Occipital lobe (tissue), 2 donors: ENCODE results near the gene SLC25A30. TPM values are rescaled to one million over a fixed set of nuclear protein-coding genes. Genes with fewer than 3 reads are reported as not detected.
"Not testable (repeated sequence)": the region's sequence is repeated elsewhere in the genome, so short reads cannot be mapped to it uniquely, and the experiment has no call there.

Source experiments
- DNase-seq: peaks from one replicate; lab custom pipeline; 2025; lab: John Stamatoyannopoulos, UW
- total RNA-seq: library from RNA; depleted of rRNA; stranded (reverse); fragments of >200 nt; gene quantifications from one replicate; pipeline ENCODE4 v1.2.3, GENCODE V29; 2014

SLC25A30 gene
- total RNA-seq, 1 donor from 2014 or later = 11.2 TPM

- DNase-seq = no peak
These were observed 14.7 kb upstream of the SLC25A30 start for GRCh38 chr13:45432737-45433380.

- not testable (repeated sequence) for DNase-seq
These were observed 8.1 kb upstream of the SLC25A30 start for GRCh38 chr13:45426056-45426841.

GRCh38 chr13:45422731-45423292, 4.6 kb upstream of the SLC25A30 start:
- DNase-seq = no peak

GRCh38 chr13:45419945-45420344, 1.8 kb upstream of the SLC25A30 start:
- no peak for DNase-seq

GRCh38 chr13:45419389-45419788, 1.2 kb upstream of the SLC25A30 start:
- DNase-seq = not testable (repeated sequence)

GRCh38 chr13:45416516-45417128, 1.6 kb downstream of the SLC25A30 start:
- DNase-seq = no peak

GRCh38 chr13:45415112-45415511, 3.1 kb downstream of the SLC25A30 start:
- no peak for DNase-seq

- DNase-seq = no peak
These were observed 4.3 kb downstream of the SLC25A30 start for GRCh38 chr13:45413826-45414307.

GRCh38 chr13:45412274-45413049, 5.7 kb downstream of the SLC25A30 start:
- DNase-seq = no peak

GRCh38 chr13:45411631-45412030, 6.5 kb downstream of the SLC25A30 start:
- no peak for DNase-seq

GRCh38 chr13:45411221-45411620, 7.0 kb downstream of the SLC25A30 start:
- DNase-seq = no peak

- DNase-seq = no peak
These were observed 7.7 kb downstream of the SLC25A30 start for GRCh38 chr13:45410466-45410865.

- DNase-seq = no peak
These were observed 8.2 kb downstream of the SLC25A30 start for GRCh38 chr13:45410001-45410400.

GRCh38 chr13:45406421-45406820, 11.8 kb downstream of the SLC25A30 start:
- DNase-seq = no peak

GRCh38 chr13:45403081-45403480, 15.1 kb downstream of the SLC25A30 start:
- DNase-seq = no peak

GRCh38 chr13:45402641-45403040, 15.5 kb downstream of the SLC25A30 start:
- no peak for DNase-seq

GRCh38 chr13:45401314-45401713, 16.9 kb downstream of the SLC25A30 start:
- no peak for DNase-seq

- DNase-seq = no peak
These were observed 19.3 kb downstream of the SLC25A30 start for GRCh38 chr13:45398877-45399276.

- DNase-seq = no peak
These were observed 21.6 kb downstream of the SLC25A30 start for GRCh38 chr13:45396533-45397095.

- peak; percentile 10 for DNase-seq
These were observed 24.1 kb downstream of the SLC25A30 start for GRCh38 chr13:45393941-45394570.
